ENCODE data around the gene TJP1. TPM values are rescaled to one million over a fixed set of nuclear protein-coding genes. Genes with fewer than 3 reads are reported as not detected.

Gene TJP1
- total RNA-seq, 1 experiment from 2014 or later = 140 TPM

DNA sequence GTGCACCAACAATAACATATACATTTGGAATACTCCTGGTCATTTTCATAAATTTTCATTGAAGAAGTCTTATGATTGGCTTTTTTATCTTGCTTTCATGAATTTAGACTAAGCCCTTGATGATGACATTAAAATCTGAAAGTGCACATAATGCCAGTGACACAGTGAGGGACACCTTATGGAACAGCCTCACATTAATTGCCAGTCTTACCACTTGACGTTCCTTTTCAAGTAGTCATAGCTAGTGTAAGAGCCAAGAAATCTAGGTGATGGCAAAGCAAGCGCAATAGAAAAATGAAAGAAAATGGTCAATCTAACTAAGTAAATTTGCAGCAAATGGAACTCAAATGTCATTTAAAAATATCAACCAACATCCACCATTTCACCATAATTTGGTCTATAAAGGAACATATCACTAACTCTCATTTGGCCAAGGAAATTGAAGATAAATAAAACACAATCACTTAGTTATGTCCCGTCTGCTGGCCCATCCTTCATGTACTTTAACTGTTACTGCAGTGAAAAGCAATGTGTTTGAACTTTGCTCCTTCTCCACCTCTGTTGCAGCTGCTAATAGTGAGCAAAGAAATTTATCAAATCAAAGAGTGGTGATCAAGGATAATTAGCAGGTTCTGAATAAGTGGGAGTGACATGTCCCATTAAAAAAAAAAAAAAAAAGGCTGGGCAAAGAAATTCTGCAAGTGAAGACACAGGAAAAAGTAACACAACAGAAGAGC, 110.0 kb downstream of the TJP1 start:
- WGBS (ENCODE audit: extremely low coverage, insufficient read length, low lambda C conversion rate) = no CpG with 5 or more reads among the region's 3 CpGs

More for the DNA sequence above, 110.0 kb downstream of the TJP1 start:
- Histone ChIP-seq H2AK5ac (ENCODE audit: insufficient read length, low read length) (no peak overlapping the region), H2BK20ac (ENCODE audit: low read depth, low read length, poor library complexity, severe bottlenecking) (no peak overlapping the region), H3K79me1 (ENCODE audit: insufficient read depth, low read depth, low read length, poor library complexity, severe bottlenecking) (no peaks in the 10 kb centered on the region), H2BK15ac (ENCODE audit: low read depth, low read length) (no peak overlapping the region), H3K56ac (ENCODE audit: insufficient read length, low read depth, low read length) (no peak overlapping the region), H2AFZ (ENCODE audit: low read length) (no peak overlapping the region), H4K20me1 (ENCODE audit: control insufficient read depth, insufficient read depth, insufficient read length) (no peaks in the 10 kb centered on the region), H3K23ac (ENCODE audit: insufficient read length, low read depth, low read length) (no peak overlapping the region), H3K27me3 (ENCODE audit: insufficient read depth, low read length) (no peaks in the 10 kb centered on the region), H3K4me2 (ENCODE audit: insufficient read depth, insufficient read length, low read length) (no peak overlapping the region), H3K79me2 (ENCODE audit: insufficient read depth, low read length) (no peaks in the 10 kb centered on the region), H2BK12ac (ENCODE audit: insufficient read length, low read depth, low read length) (no peak overlapping the region), H3K23me2 (ENCODE audit: insufficient read length, low read depth, low read length, poor library complexity, severe bottlenecking) (no peaks in the 10 kb centered on the region), H4K8ac (replicated peaks; ENCODE audit: insufficient read length, low read depth, low read length) (no peak overlapping the region), H3K4me1 (ENCODE audit: insufficient read depth, low read length) (no peaks in the 10 kb centered on the region), H3K27ac (ENCODE audit: insufficient read length, low read depth, low read length) (no peak overlapping the region), H2BK120ac (ENCODE audit: low read depth, low read length, poor library complexity, severe bottlenecking) (no peak overlapping the region), H3K4ac (ENCODE audit: low read depth, low read length) (no peak overlapping the region), H3K9me3 (ENCODE audit: control insufficient read depth, low read depth, low read length) (no peaks in the 10 kb centered on the region), H3K9ac (ENCODE audit: extremely low read depth, insufficient read length, low read length) (no peak overlapping the region), H2BK5ac (ENCODE audit: insufficient read length, low read length) (no peak overlapping the region), H3K14ac (ENCODE audit: insufficient read depth, low read length) (no peak overlapping the region), H3T11ph (ENCODE audit: low read length) (no peak overlapping the region), H4K91ac (ENCODE audit: insufficient read length, low read depth, low read length) (no peak overlapping the region), H4K5ac (ENCODE audit: insufficient read length, low read depth, low read length) (no peak overlapping the region), H3K18ac (ENCODE audit: insufficient read length, low read depth, low read length) (no peak overlapping the region)
- H3K27me3 Mint-ChIP-seq (ENCODE audit: low read depth) = no peaks in the 10 kb centered on the region
- H3K4me1 Mint-ChIP-seq = no peaks in the 10 kb centered on the region
- H3K4me3 Mint-ChIP-seq = no peak overlapping the region
- no peak overlapping the region for H3K27ac Mint-ChIP-seq
- no peaks in the 10 kb centered on the region for H3K9me3 Mint-ChIP-seq
- H3K36me3 Mint-ChIP-seq (ENCODE audit: insufficient read depth in 1 of 3, low read depth in 3 of 3) = peaks cover 24 to 90% (median 75%) of the 10 kb centered on the region in 3 experiments
- no peak for DNase-seq
- TF ChIP-seq, protein P1, sequence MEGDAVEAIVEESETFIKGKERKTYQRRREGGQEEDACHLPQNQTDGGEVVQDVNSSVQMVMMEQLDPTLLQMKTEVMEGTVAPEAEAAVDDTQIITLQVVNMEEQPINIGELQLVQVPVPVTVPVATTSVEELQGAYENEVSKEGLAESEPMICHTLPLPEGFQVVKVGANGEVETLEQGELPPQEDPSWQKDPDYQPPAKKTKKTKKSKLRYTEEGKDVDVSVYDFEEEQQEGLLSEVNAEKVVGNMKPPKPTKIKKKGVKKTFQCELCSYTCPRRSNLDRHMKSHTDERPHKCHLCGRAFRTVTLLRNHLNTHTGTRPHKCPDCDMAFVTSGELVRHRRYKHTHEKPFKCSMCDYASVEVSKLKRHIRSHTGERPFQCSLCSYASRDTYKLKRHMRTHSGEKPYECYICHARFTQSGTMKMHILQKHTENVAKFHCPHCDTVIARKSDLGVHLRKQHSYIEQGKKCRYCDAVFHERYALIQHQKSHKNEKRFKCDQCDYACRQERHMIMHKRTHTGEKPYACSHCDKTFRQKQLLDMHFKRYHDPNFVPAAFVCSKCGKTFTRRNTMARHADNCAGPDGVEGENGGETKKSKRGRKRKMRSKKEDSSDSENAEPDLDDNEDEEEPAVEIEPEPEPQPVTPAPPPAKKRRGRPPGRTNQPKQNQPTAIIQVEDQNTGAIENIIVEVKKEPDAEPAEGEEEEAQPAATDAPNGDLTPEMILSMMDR (conservative IDR thresholded peaks at IDR 0.05) = no peak
